Astrocyte (in vitro differentiated cells and primary cell): ENCODE results near the gene CTH. TPM values are rescaled to one million over a fixed set of nuclear protein-coding genes. Genes with fewer than 3 reads are reported as not detected.
"Not testable (repeated sequence)": the region's sequence is repeated elsewhere in the genome, so short reads cannot be mapped to it uniquely, and the experiment has no call there.

Experiments used
- DNase-seq: peaks from one replicate; pipeline ENCODE4 v3.0.0-alpha.2; 2010; ENCODE audit warnings: low read depth
- FAIRE-seq: peaks from 2 replicates; lab custom pipeline; 2011; peaks lifted over from hg19 to GRCh38; lab: Jason Lieb, UNC
- H2AFZ ChIP-seq: 2 replicates; pipeline ENCODE4 v1.6.0; 2012; ENCODE audit warnings: low read depth, low read length, inconsistent platforms
- H3K27ac ChIP-seq: 2 replicates; pipeline ENCODE4 v1.5.1; 2011; ENCODE audit warnings: low read depth, low read length, inconsistent platforms
- H3K27me3 ChIP-seq: 2 replicates; pipeline ENCODE4 v1.6.0; 2011; ENCODE audit warnings: low read length, inconsistent platforms; ENCODE audit not compliant: insufficient read depth
- H3K36me3 ChIP-seq: 2 replicates; pipeline ENCODE4 v1.5.1; 2011; ENCODE audit warnings: low read length, inconsistent platforms; ENCODE audit not compliant: insufficient read depth
- H3K4me1 ChIP-seq: 2 replicates; pipeline ENCODE4 v1.5.1; 2011; ENCODE audit warnings: low read length, inconsistent platforms; ENCODE audit not compliant: insufficient read depth
- H3K4me2 ChIP-seq: 2 replicates; pipeline ENCODE4 v1.6.0; 2012; ENCODE audit warnings: low read length, inconsistent platforms
- H3K4me3 ChIP-seq: 2 replicates; pipeline ENCODE4 v1.5.1; 2011; ENCODE audit warnings: low read depth, mild to moderate bottlenecking, low read length, inconsistent platforms; ENCODE audit not compliant: insufficient read depth
- H3K79me2 ChIP-seq: 2 replicates; pipeline ENCODE4 v1.6.0; 2012; ENCODE audit warnings: mild to moderate bottlenecking, low read length, inconsistent platforms; ENCODE audit not compliant: insufficient read depth
- H3K9ac ChIP-seq: 2 replicates; pipeline ENCODE4 v1.6.0; 2012; ENCODE audit warnings: mild to moderate bottlenecking, low read length, inconsistent platforms
- H3K9me3 ChIP-seq: 2 replicates; pipeline ENCODE4 v1.5.1; 2012; ENCODE audit warnings: low read depth, mild to moderate bottlenecking, low read length, inconsistent platforms; ENCODE audit not compliant: insufficient read depth
- H4K20me1 ChIP-seq: 2 replicates; pipeline ENCODE4 v1.6.0; 2012; ENCODE audit warnings: low read length, inconsistent platforms; ENCODE audit not compliant: insufficient read depth
- H3K27ac Mint-ChIP-seq: one replicate; pipeline ENCODE4 v1.8.0; 2021; ENCODE audit warnings: mild to moderate bottlenecking, mixed read lengths; ENCODE audit not compliant: unreplicated experiment
- H3K27me3 Mint-ChIP-seq: one replicate; pipeline ENCODE4 v1.8.0; 2021; ENCODE audit warnings: low read depth, mixed read lengths; ENCODE audit not compliant: unreplicated experiment
- H3K36me3 Mint-ChIP-seq: one replicate; pipeline ENCODE4 v1.8.0; 2021; ENCODE audit warnings: low read depth, mixed read lengths; ENCODE audit not compliant: unreplicated experiment
- H3K4me1 Mint-ChIP-seq: one replicate; pipeline ENCODE4 v1.8.0; 2021; ENCODE audit warnings: low read depth, mixed read lengths; ENCODE audit not compliant: unreplicated experiment
- H3K4me3 Mint-ChIP-seq: one replicate; pipeline ENCODE4 v1.8.0; 2021; ENCODE audit warnings: mild to moderate bottlenecking, moderate library complexity, mixed read lengths; ENCODE audit not compliant: unreplicated experiment
- H3K9me3 Mint-ChIP-seq: one replicate; pipeline ENCODE4 v1.8.0; 2021; ENCODE audit warnings: mild to moderate bottlenecking, mixed read lengths; ENCODE audit not compliant: unreplicated experiment
- CTCF ChIP-seq: IDR thresholded peaks from 2 replicates; pipeline ENCODE4 v1.5.1; 2011; ENCODE audit warnings: low read depth, mild to moderate bottlenecking, inconsistent platforms, low read length, moderate library complexity; ENCODE audit not compliant: insufficient read depth
- total RNA-seq: library from RNA; stranded (reverse); gene quantifications from 2 replicates; pipeline ENCODE4 v1.2.1, GENCODE V29; 2021

CTH gene
- total RNA-seq, 1 donor from 2014 or later = 23.7 TPM

DNA sequence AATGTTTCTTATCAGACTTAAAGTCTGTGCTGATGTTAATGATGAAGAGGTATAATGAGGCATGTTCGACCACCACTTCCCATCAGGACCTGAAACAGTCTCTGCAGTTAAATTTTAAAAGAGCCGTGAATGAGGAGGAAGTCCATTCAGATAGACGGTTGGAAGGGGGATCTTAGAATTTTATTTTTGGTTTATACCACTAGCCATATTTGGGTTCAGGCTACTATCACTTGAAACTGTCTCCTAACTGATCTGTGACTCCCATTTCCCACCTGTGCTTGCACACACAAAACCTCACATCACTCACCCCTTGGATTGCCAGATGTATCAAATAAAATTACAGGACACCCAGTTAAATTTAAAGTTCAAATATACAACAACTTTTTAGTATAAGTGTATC lies 46.6 kb upstream of the CTH start:
- no peak overlapping the region for H2AFZ ChIP-seq

GRCh38 chr1:70366425-70366952 lies 44.6 kb upstream of the CTH start:
- H3K4me3 ChIP-seq, H3K4me3 Mint-ChIP-seq, H3K9me3 ChIP-seq, H3K4me2 ChIP-seq, H3K79me2 ChIP-seq, H3K27ac Mint-ChIP-seq, FAIRE-seq, H3K36me3 ChIP-seq, H3K9ac ChIP-seq, H3K27me3 Mint-ChIP-seq, H3K27ac ChIP-seq, DNase-seq, H3K36me3 Mint-ChIP-seq, H3K4me1 ChIP-seq, H3K9me3 Mint-ChIP-seq, H2AFZ ChIP-seq, H3K27me3 ChIP-seq, H4K20me1 ChIP-seq: not testable (repeated sequence)
- peaks cover 10% of the 10 kb centered on the region for H3K4me1 Mint-ChIP-seq

More for the DNA sequence above, 46.6 kb upstream of the CTH start:
- Histone ChIP-seq H3K4me2 (no peak overlapping the region), H3K9me3 (no peaks in the 10 kb centered on the region), H3K27me3 (no peaks in the 10 kb centered on the region), H3K9ac (no peak overlapping the region), H3K4me1 (peaks cover 5% of the 10 kb centered on the region), H4K20me1 (no peaks in the 10 kb centered on the region), H3K79me2 (no peaks in the 10 kb centered on the region), H3K36me3 (no peaks in the 10 kb centered on the region), H3K27ac (no peak overlapping the region), H3K4me3 (no peak overlapping the region)
- H3K36me3 Mint-ChIP-seq = peaks cover 7% of the 10 kb centered on the region
- H3K4me3 Mint-ChIP-seq = no peak overlapping the region
- no peaks in the 10 kb centered on the region for H3K9me3 Mint-ChIP-seq
- DNase-seq (no peak), FAIRE-seq (no peak)
- H3K4me1 Mint-ChIP-seq = peaks cover 11% of the 10 kb centered on the region
- H3K27me3 Mint-ChIP-seq = no peaks in the 10 kb centered on the region
- TF ChIP-seq CTCF = no peak
- no peak overlapping the region for H3K27ac Mint-ChIP-seq

- not testable (repeated sequence) for H4K20me1 ChIP-seq, H3K36me3 ChIP-seq, H2AFZ ChIP-seq, FAIRE-seq, H3K27ac ChIP-seq, H3K9me3 Mint-ChIP-seq, H3K4me3 ChIP-seq, H3K4me2 ChIP-seq, H3K79me2 ChIP-seq, H3K9me3 ChIP-seq, H3K27me3 Mint-ChIP-seq, H3K4me1 ChIP-seq, H3K27me3 ChIP-seq, DNase-seq, H3K4me1 Mint-ChIP-seq, H3K27ac Mint-ChIP-seq, H3K36me3 Mint-ChIP-seq, H3K9ac ChIP-seq
- H3K4me3 Mint-ChIP-seq = peak overlapping the region; percentile 17
Measured at GRCh38 chr1:70366997-70367396, 44.1 kb upstream of the CTH start.

DNA sequence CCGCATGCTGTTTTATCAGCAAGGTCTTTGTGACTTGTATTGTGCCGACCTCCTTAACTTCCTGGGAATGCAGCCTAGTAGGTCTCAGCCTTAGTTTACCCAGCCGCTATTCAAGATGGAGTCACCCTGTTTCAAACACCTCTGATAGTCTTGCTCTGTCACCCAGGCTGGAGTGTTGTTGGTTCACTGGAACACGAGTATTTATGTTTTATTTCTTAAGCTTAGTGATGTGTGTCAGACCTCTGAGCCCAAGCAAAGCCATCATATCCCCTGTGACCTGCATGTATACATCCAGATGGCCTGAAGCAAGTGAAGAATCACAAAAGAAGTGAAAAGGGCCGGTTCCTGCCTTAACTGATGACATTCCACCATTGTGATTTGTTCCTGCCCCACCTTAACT lies 43.7 kb upstream of the CTH start:
- not testable (repeated sequence) for H3K4me1 Mint-ChIP-seq, DNase-seq, H3K9me3 Mint-ChIP-seq, H3K9ac ChIP-seq, H3K9me3 ChIP-seq, H3K36me3 Mint-ChIP-seq, H3K36me3 ChIP-seq, H3K4me2 ChIP-seq, H3K27ac Mint-ChIP-seq, H3K27ac ChIP-seq, H4K20me1 ChIP-seq, H2AFZ ChIP-seq, H3K27me3 ChIP-seq, H3K4me3 ChIP-seq, H3K79me2 ChIP-seq, FAIRE-seq, H3K4me3 Mint-ChIP-seq, H3K27me3 Mint-ChIP-seq, H3K4me1 ChIP-seq

- H3K36me3 ChIP-seq, H3K9me3 Mint-ChIP-seq, FAIRE-seq: not testable (repeated sequence)
Measured at GRCh38 chr1:70371586-70371985, 39.5 kb upstream of the CTH start.

More at GRCh38 chr1:70371586-70371985, 39.5 kb upstream of the CTH start:
- H3K27ac ChIP-seq, H3K9me3 ChIP-seq, H3K4me3 Mint-ChIP-seq, H4K20me1 ChIP-seq, H3K27me3 Mint-ChIP-seq, H3K9ac ChIP-seq, H3K4me2 ChIP-seq, H3K27me3 ChIP-seq, H2AFZ ChIP-seq, H3K4me3 ChIP-seq, H3K27ac Mint-ChIP-seq, H3K36me3 Mint-ChIP-seq, H3K4me1 ChIP-seq, H3K79me2 ChIP-seq: not testable (repeated sequence)
- peaks cover 12% of the 10 kb centered on the region for H3K4me1 Mint-ChIP-seq
- DNase-seq = peak; percentile 23
